OCI-LY3 (cell line): Measurements from ENCODE around the gene VPS35L.

Experiments used
- EZH2phosphoT487 ChIP-seq: fragments of 200-600 bp; shearing (Covaris generic); IDR thresholded peaks from 2 replicates; pipeline ENCODE4 v1.6.1; 2018; ENCODE audit warnings: antibody characterized with exemption, mixed run types, low read depth
- TF ChIP-seq, protein P1 (sequence below): fragments of 200-600, 300-600 bp; sonication (generic); IDR thresholded peaks from 2 replicates; pipeline ENCODE4 v1.5.1; 2014; ENCODE audit warnings: antibody characterized with exemption, low read length, low read depth

DNA sequence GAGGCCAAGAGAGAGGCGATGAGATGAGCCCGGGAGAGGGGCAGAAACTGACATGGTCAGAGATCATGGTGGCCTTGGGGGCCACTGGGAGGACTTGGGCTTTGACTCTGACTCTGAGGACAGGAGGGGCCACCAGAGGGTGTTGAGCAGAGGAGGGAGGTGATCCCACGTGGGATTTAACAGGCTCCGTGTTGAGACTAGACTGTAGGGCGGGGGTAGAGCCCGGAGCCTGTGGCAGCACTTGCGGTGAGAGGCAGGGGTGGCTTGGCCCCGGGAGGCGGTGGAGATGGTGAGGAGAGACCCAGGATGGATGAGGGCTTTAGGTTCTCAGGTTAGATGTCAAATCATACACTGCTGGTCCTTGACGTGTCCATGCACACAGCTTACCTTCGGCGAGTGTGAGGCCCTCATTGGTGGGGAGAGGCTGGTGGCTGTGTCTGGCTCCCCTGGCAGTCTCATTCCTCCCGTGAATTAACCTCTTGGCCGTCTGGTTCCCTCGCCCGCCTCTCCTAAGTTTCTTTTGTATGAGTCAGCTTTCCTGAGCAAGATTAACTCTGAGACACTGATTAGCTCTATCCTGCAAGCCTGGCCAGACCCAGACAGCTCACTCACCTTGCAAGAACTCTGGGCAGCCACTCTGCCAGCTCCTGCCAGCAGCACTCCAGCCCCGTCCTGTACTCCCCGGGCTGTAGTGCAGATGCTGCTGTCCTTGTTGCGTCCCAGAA, 39.7 kb downstream of the VPS35L start:
- TF ChIP-seq, protein P1, sequence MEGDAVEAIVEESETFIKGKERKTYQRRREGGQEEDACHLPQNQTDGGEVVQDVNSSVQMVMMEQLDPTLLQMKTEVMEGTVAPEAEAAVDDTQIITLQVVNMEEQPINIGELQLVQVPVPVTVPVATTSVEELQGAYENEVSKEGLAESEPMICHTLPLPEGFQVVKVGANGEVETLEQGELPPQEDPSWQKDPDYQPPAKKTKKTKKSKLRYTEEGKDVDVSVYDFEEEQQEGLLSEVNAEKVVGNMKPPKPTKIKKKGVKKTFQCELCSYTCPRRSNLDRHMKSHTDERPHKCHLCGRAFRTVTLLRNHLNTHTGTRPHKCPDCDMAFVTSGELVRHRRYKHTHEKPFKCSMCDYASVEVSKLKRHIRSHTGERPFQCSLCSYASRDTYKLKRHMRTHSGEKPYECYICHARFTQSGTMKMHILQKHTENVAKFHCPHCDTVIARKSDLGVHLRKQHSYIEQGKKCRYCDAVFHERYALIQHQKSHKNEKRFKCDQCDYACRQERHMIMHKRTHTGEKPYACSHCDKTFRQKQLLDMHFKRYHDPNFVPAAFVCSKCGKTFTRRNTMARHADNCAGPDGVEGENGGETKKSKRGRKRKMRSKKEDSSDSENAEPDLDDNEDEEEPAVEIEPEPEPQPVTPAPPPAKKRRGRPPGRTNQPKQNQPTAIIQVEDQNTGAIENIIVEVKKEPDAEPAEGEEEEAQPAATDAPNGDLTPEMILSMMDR: no peak
- no peak for TF ChIP-seq EZH2phosphoT487
